GM19468 (cell line): Measurements from ENCODE around the gene CELSR1.
"Not testable (repeated sequence)": the region's sequence is repeated elsewhere in the genome, so short reads cannot be mapped to it uniquely, and the experiment has no call there.

ENCODE experiments used
- ATAC-seq: cut with Tn5 transposase; IDR thresholded peaks from one replicate; pipeline ENCODE4 v1.9.1; 2021; ENCODE audit warnings: mild to moderate bottlenecking, moderate library complexity, moderate number of reproducible peaks; ENCODE audit not compliant: unreplicated experiment; ENCODE audit errors: extremely low read depth

The CELSR1 gene

GRCh38 chr22:46486996-46487717 is 50.3 kb downstream of the CELSR1 start:
- no peak for ATAC-seq

GRCh38 chr22:46484861-46485595 is 52.4 kb downstream of the CELSR1 start:
- ATAC-seq: no peak

- no peak for ATAC-seq
These were observed 53.1 kb downstream of the CELSR1 start for GRCh38 chr22:46484156-46484860.

GRCh38 chr22:46483353-46483752 is 54.1 kb downstream of the CELSR1 start:
- ATAC-seq: no peak

GRCh38 chr22:46482056-46482675 is 55.3 kb downstream of the CELSR1 start:
- ATAC-seq: no peak

GRCh38 chr22:46481386-46481785 is 56.0 kb downstream of the CELSR1 start:
- no peak for ATAC-seq

GRCh38 chr22:46480396-46480795 is 57.0 kb downstream of the CELSR1 start:
- ATAC-seq: no peak

GRCh38 chr22:46479046-46479445 is 58.4 kb downstream of the CELSR1 start:
- no peak for ATAC-seq

GRCh38 chr22:46478083-46478551 is 59.3 kb downstream of the CELSR1 start:
- ATAC-seq: no peak

GRCh38 chr22:46476547-46476941 is 60.9 kb downstream of the CELSR1 start:
- no peak for ATAC-seq

GRCh38 chr22:46473896-46474557 is 63.4 kb downstream of the CELSR1 start:
- no peak for ATAC-seq

GRCh38 chr22:46473021-46473779 is 64.2 kb downstream of the CELSR1 start:
- ATAC-seq: no peak

GRCh38 chr22:46472722-46473016 is 64.8 kb downstream of the CELSR1 start:
- ATAC-seq: no peak

GRCh38 chr22:46471901-46472721 is 65.3 kb downstream of the CELSR1 start:
- no peak for ATAC-seq

GRCh38 chr22:46471330-46471729 is 66.1 kb downstream of the CELSR1 start:
- not testable (repeated sequence) for ATAC-seq

- no peak for ATAC-seq
These were observed 67.7 kb downstream of the CELSR1 start for GRCh38 chr22:46469711-46470110.

GRCh38 chr22:46467006-46467405 is 70.4 kb downstream of the CELSR1 start:
- no peak for ATAC-seq

- no peak for ATAC-seq
These were observed 71.2 kb downstream of the CELSR1 start for GRCh38 chr22:46466255-46466676.

GRCh38 chr22:46465793-46466192 is 71.6 kb downstream of the CELSR1 start:
- ATAC-seq: no peak
